GM13977 (cell line): Measurements from ENCODE around the gene KCNK13.
"Not testable (repeated sequence)": the region's sequence is repeated elsewhere in the genome, so short reads cannot be mapped to it uniquely, and the experiment has no call there.

Source experiments
- DNase-seq: peaks from one replicate; pipeline ENCODE4 v3.0.0; 2012; ENCODE audit warnings: low spot score
- CTCF ChIP-seq: IDR thresholded peaks from 2 replicates; pipeline ENCODE4 v1.5.1; 2012; ENCODE audit warnings: mild to moderate bottlenecking, control low read depth; ENCODE audit not compliant: insufficient read depth; ENCODE audit errors: extremely low read depth, missing control alignments
- in situ Hi-C: fragments of 300-500 bp; cut with MboI; formaldehyde crosslinking; loops from one replicate; pipeline ENCODE4 v1.12.0; 2022; ENCODE audit warnings: low sequenced_read_pairs, low pct_unique_long_range_greater_than_20kb, mixed read lengths, inconsistent platforms; ENCODE audit not compliant: unreplicated experiment

The KCNK13 gene

GRCh38 chr14:90087433-90087832, 25.6 kb downstream of the KCNK13 start:
- in situ Hi-C loops: no loop called here
- DNase-seq: no peak
- TF ChIP-seq CTCF: no peak

GRCh38 chr14:90088176-90088575, 26.4 kb downstream of the KCNK13 start:
- no peak for DNase-seq
- in situ Hi-C loops: no loop called here
- no peak for TF ChIP-seq CTCF

- DNase-seq: not testable (repeated sequence)
Observed at GRCh38 chr14:90089486-90089885, 27.7 kb downstream of the KCNK13 start.

GRCh38 chr14:90091393-90091792, 29.6 kb downstream of the KCNK13 start:
- no peak for DNase-seq

More at GRCh38 chr14:90089486-90089885, 27.7 kb downstream of the KCNK13 start:
- in situ Hi-C loops: not testable (repeated sequence)

GRCh38 chr14:90093942-90094595, 32.3 kb downstream of the KCNK13 start:
- in situ Hi-C loops: no loop called here
- TF ChIP-seq CTCF: no peak
- DNase-seq: no peak

More at GRCh38 chr14:90091393-90091792, 29.6 kb downstream of the KCNK13 start:
- TF ChIP-seq CTCF: no peak
- in situ Hi-C loops: no loop called here

GRCh38 chr14:90095096-90095495, 33.3 kb downstream of the KCNK13 start:
- in situ Hi-C loops: no loop called here
- no peak for TF ChIP-seq CTCF
- no peak for DNase-seq

GRCh38 chr14:90096566-90096965, 34.8 kb downstream of the KCNK13 start:
- TF ChIP-seq CTCF: no peak
- in situ Hi-C loops: no loop called here
- DNase-seq: no peak
